MG63 (cell line): ENCODE data around the gene CISD3. TPM values are rescaled to one million over a fixed set of nuclear protein-coding genes. Genes with fewer than 3 reads are reported as not detected.

Experiments used
- DNase-seq: peaks from one replicate; pipeline ENCODE4 v3.0.0-alpha.2; 2020
- H3K27me3 ChIP-seq: fragments of 250-450 bp; sonication (Bioruptor Pico); 2 replicates; pipeline ENCODE4 v1.5.1; 2020; ENCODE audit warnings: mild to moderate bottlenecking, moderate library complexity
- H3K36me3 ChIP-seq: fragments of 250-450 bp; sonication (Bioruptor Pico); 2 replicates; pipeline ENCODE4 v1.5.1; 2020; ENCODE audit warnings: mild to moderate bottlenecking, moderate library complexity
- H3K4me3 ChIP-seq: fragments of 250-450 bp; sonication (Bioruptor Pico); 2 replicates; pipeline ENCODE4 v1.5.1; 2020; ENCODE audit warnings: mild to moderate bottlenecking, moderate library complexity
- H3K9me3 ChIP-seq: fragments of 250-450 bp; sonication (Bioruptor Pico); 2 replicates; pipeline ENCODE4 v1.5.1; 2020; ENCODE audit warnings: mild to moderate bottlenecking, moderate library complexity
- total RNA-seq: library from RNA; depleted of rRNA; stranded (reverse); fragments of >200 nt; shearing (Covaris generic); gene quantifications from 2 replicates; pipeline ENCODE4 v1.2.3, GENCODE V29; 2014; ENCODE audit warnings: low replicate concordance

Gene CISD3
- total RNA-seq, 1 experiment from 2014 or later, result 29.1 TPM

DNA sequence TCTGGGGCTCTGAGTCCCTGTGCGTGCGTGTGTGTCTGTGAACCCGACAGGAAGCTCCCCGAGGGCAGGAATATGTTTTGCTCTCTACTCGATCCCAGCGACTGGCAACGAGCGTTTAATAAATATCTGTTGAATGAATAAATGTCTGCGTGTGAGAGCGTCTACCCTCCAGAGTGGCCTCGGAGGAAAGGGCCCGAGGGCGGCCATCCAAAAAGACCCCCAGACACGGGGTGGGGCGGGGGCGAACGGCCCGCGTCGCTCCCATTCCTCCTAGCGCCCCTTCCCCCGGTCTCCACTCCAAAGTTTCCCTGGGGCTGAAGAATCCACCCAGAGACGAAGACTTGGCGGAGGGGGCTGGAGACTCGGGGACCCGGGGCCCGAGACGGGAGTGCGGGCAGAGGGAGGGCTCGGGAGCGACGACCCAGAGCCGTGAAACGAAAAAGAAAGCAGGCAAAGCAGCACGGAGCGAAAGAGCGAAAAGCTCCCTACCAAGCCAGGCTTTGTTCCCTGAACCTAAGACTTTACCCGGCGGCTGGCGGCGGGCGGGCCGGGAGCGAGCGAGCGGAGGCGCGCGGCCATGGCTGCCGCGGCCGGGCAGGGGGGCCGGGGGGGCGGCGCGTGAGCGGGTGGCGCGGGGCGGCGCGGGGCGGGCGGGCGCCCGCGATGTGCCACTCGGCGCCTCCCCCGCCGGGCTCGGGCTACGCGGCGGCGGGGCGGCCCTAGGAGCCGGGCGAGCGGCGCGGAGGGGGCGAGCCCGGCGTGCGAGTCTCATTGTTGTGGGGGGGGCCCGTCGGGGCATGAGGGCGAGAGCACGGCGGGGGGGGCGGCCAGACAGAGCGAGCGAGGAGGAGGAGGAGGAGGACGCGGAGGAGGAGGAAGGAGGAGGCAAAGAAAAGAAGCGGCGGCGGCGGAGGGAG, 25.3 kb upstream of the CISD3 start, which contains the start of gene MLLT6:
Gene MLLT6 (plus strand): TSS at position 668 of the 917 bp plus-strand sequence. CDS start 360 bp downstream, outside the sequence.
- peak within 1 kb of the TSS; percentile 69 for H3K4me3 ChIP-seq
- DNase-seq, result peak; percentile 83
- H3K9me3 ChIP-seq, result no peaks in the 10 kb centered on the region; the same call in 1 of the 2 replicates
- H3K27me3 ChIP-seq, result no peaks in the 10 kb centered on the region; the same call in 1 of the 2 replicates
- H3K36me3 ChIP-seq, result peaks cover 30% of the 10 kb centered on the region

DNA sequence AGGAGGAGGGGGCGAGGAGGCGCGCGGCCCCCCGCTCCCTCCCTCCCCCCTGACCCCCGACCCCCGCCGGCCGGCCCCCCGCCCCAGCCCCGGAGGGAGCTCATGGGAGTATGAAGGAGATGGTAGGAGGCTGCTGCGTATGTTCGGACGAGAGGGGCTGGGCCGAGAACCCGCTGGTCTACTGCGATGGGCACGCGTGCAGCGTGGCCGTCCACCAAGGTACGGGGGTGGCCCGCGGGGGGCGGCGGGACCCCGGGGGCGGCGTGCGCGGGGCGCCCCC, 24.7 kb upstream of the CISD3 start:
- no peaks in the 10 kb centered on the region; the same call in 1 of the 2 replicates for H3K9me3 ChIP-seq
- peaks cover 33% of the 10 kb centered on the region for H3K36me3 ChIP-seq
- no peak for DNase-seq
- H3K27me3 ChIP-seq, result no peaks in the 10 kb centered on the region; the same call in 1 of the 2 replicates
- H3K4me3 ChIP-seq, result peak overlapping the region; percentile 69

DNA sequence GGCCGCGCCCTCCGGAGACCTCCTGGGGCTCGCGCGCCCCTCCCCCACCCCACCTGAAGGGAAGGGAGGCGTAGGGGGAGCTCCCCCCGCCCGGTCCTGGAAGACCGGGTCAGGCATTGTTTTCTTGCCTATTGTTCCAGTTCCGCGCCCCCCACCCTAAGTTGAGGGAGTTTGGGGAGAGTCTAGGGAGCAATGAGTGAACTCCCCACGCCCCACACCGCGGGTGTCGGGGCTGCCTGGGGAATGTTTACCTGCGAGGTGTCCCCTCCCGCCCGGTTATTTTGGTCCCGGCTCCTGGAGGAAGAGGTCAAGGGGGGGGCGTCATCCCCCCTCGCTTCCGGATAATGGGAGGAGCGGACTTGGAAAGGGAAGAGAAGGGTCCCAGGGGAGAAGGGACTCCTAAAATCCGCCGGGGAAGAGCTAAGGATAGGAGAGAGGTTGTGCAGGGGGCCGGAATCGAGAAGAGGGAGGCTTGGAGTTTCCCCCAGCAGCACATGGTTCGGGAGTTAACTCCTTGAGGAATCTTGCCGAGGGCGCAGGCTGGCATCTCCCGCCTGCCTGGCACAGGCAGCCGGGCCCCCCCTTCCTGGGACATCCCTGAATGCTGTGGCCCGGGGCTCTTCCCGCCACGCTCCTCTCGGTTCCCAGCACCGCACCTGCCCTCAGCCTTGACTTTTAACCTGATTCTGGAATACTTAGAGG, 24.2 kb upstream of the CISD3 start:
- H3K4me3 ChIP-seq, result peak overlapping the region; percentile 69
- DNase-seq, result peak; percentile 57
- no peaks in the 10 kb centered on the region; the same call in 1 of the 2 replicates for H3K9me3 ChIP-seq
- peaks cover 33% of the 10 kb centered on the region for H3K36me3 ChIP-seq
- no peaks in the 10 kb centered on the region; the same call in 1 of the 2 replicates for H3K27me3 ChIP-seq

GRCh38 chr17:38706505-38707216, 23.5 kb upstream of the CISD3 start:
- no peaks in the 10 kb centered on the region; the same call in 1 of the 2 replicates for H3K9me3 ChIP-seq
- no peaks in the 10 kb centered on the region; the same call in 1 of the 2 replicates for H3K27me3 ChIP-seq
- H3K36me3 ChIP-seq, result peaks cover 39% of the 10 kb centered on the region
- H3K4me3 ChIP-seq, result peak overlapping the region; percentile 69
- no peak for DNase-seq

DNA sequence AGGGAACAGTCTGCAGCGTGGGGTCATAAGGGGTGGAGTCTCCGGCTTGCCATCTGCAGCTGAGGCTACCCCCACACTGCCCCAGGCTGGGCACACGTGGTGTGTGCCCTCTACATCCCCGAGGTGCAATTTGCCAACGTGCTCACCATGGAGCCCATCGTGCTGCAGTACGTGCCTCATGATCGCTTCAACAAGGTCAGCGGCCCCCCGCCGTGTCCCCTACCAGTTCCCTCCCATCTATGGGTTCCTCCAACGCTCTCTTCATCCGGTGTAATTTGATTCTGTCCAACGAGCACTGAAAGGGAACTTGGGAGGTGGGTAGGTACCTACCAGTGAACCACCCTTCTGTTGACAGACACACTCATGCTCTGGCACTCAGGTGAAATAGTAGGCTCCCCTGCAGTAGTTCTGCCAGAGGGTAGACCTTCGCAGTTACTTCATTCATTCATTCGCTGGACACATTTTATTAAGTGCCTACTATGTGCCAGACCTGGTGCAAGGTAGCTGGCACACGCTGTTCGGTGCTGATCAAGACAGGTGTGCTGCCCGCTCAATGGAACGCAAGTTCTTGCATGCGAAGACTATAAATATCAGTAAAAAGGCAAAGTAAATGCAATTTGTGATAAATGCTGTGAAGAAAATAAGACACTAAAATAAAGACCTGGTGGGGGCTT, 22.3 kb upstream of the CISD3 start:
- H3K36me3 ChIP-seq, result peaks cover 47% of the 10 kb centered on the region
- DNase-seq, result no peak
- no peaks in the 10 kb centered on the region; the same call in 1 of the 2 replicates for H3K27me3 ChIP-seq
- H3K4me3 ChIP-seq, result no peak overlapping the region
- H3K9me3 ChIP-seq, result no peaks in the 10 kb centered on the region; the same call in 1 of the 2 replicates

DNA sequence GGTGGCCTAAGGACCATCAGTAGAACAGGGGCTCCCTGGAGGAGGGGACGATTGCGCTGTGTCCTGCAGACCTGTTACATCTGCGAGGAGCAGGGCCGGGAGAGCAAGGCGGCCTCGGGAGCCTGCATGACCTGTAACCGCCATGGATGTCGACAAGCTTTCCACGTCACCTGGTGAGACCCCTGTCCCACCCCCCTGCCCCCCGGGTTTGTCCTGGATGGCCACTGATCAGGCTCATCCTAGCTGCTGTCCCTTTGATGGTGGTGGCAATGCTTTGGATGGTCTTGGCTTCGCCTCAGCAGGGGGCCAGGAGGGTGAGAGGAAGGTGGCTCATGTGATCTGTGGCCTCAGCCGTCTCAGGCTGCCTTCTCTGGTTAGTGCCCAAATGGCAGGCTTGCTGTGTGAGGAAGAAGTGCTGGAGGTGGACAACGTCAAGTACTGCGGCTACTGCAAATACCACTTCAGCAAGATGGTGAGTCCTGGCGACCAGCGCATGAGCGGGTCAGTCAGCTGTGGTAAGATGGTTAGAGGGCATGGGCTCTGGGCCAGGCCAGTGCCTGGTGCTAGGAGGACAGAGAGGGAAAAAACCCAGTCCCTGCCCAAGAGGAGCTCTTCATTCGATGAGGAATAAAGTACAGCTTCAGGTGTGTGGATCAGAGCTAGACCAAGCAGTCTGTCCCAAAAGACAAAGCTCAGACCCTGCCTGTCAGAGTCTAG, 20.9 kb upstream of the CISD3 start:
- H3K27me3 ChIP-seq, result no peaks in the 10 kb centered on the region; the same call in 1 of the 2 replicates
- H3K9me3 ChIP-seq, result no peaks in the 10 kb centered on the region
- peaks cover 61% of the 10 kb centered on the region for H3K36me3 ChIP-seq
- no peak overlapping the region for H3K4me3 ChIP-seq
- no peak for DNase-seq

DNA sequence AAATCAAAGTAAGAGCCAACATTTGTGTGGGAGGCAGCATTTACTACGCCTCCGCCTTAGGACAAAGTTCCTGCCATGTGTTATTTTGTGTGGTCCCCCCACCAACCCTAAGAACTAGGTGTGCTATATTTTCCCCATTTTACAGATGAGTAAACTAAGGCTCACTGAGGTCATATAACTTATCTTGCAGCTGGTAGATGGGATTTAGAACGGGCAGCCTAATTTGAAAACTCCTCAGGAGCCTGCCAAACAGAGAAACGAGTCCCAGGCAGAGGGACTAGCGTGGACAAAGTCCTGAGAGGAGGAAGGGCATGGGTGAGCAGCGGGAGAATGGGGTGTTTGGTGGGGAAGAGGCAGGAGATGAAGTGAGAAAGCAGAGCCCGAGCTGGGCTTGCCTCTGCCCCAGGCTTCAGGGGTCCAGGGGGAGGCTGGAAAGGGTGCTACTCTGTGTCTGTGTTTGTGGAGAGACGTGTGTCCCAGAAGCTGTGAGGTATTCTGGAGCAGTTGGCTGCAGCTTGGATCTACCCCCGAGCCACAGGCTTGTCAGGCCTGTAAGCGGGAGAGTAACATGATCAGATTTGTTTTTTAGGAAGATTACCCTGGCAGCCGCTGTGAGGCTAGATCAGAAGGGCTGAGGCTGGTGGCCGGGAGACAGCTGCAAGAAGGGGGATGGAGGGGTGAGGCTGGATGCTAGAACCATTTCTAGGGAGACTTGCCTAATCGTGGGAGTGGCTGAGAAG, 20.1 kb upstream of the CISD3 start:
- Histone ChIP-seq H3K27me3 (no peaks in the 10 kb centered on the region), H3K36me3 (peaks cover 64% of the 10 kb centered on the region), H3K9me3 (no peaks in the 10 kb centered on the region), H3K4me3 (no peak overlapping the region)
- no peak for DNase-seq

DNA sequence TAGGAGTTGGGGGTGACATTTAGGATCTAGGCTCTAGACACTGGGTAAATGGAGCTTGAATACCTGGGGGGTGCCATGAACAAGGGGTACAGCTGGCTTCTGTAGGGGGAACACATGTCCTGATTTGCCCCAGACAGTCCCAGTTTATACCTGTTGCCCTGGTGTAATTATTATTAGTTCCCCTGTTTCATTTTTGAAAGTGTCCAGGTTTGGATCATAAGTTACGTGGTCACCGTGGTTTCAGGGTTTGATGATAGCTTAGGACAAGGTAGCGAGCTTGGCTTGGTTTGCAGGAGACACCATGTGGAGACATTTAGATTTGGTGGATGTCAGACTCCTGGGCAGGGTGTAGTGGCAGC, 19.6 kb upstream of the CISD3 start:
- H3K36me3 ChIP-seq, result peaks cover 65% of the 10 kb centered on the region
- H3K27me3 ChIP-seq, result no peaks in the 10 kb centered on the region
- H3K4me3 ChIP-seq, result no peak overlapping the region
- H3K9me3 ChIP-seq, result no peaks in the 10 kb centered on the region
- DNase-seq, result no peak

- no peak overlapping the region for H3K4me3 ChIP-seq
- H3K9me3 ChIP-seq, result no peaks in the 10 kb centered on the region
- H3K27me3 ChIP-seq, result no peaks in the 10 kb centered on the region
- H3K36me3 ChIP-seq, result peaks cover 69% of the 10 kb centered on the region
- DNase-seq, result no peak
Observed at GRCh38 chr17:38710985-38711384, 19.2 kb upstream of the CISD3 start.

DNA sequence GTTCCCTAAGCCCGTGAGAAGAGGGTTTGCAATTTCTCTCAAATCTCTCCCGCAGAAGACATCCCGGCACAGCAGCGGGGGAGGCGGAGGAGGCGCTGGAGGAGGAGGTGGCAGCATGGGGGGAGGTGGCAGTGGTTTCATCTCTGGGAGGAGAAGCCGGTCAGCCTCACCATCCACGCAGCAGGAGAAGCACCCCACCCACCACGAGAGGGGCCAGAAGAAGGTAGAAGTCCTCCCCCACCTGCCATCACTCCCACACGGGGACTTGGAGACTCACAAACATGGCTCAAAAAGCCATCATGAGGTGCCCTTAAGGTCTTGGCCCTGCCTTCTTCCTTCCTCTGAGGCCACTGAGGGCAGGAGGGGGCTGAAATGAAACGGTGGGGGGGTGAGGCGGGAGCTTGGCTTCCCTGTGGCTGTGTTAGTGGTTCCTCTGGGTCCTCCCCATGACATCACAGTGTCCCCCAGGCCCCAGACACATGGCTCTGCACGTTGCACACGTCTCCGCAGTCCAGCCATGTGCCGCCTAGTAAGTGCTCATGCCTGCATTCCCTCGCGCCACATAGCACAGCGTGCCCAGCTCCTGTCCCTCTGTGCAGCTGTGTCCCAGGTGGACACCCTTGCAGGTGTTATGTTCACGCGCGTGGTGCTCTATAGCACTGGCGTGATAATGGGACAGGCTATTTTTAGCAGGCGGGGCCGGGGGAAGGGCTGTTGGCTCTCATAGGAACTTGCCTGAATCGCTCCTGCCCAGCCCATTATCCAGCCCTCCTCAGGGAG, 18.2 kb upstream of the CISD3 start:
- Histone ChIP-seq H3K9me3 (no peaks in the 10 kb centered on the region), H3K4me3 (no peak overlapping the region), H3K27me3 (no peaks in the 10 kb centered on the region), H3K36me3 (peaks cover 67% of the 10 kb centered on the region)
- DNase-seq, result no peak

DNA sequence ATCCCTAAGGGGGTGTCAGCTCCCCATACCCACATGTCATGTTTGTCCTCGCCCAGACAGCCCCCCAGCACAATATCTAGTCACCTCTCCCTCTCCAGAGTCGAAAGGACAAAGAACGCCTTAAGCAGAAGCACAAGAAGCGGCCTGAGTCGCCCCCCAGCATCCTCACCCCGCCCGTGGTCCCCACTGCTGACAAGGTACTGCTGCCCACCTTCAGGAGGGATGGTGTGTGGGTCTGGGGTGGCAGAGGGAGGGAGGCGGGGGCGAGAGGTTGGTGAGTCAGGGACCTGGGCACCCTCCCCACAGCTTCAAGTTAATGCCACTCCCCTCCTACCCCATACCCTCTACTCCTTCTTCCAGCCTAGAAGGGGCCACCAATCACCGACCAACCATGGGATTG, 17.5 kb upstream of the CISD3 start:
- no peak for DNase-seq
- Histone ChIP-seq H3K27me3 (no peaks in the 10 kb centered on the region), H3K36me3 (peaks cover 66% of the 10 kb centered on the region), H3K9me3 (no peaks in the 10 kb centered on the region), H3K4me3 (no peak overlapping the region)

- H3K9me3 ChIP-seq, result no peaks in the 10 kb centered on the region
- no peak overlapping the region for H3K4me3 ChIP-seq
- H3K27me3 ChIP-seq, result no peaks in the 10 kb centered on the region
- H3K36me3 ChIP-seq, result peaks cover 67% of the 10 kb centered on the region
- DNase-seq, result no peak
Observed at GRCh38 chr17:38713456-38714075, 16.6 kb upstream of the CISD3 start.

GRCh38 chr17:38715216-38715943, 14.8 kb upstream of the CISD3 start:
- Histone ChIP-seq H3K4me3 (no peak overlapping the region), H3K36me3 (peaks cover 69% of the 10 kb centered on the region), H3K27me3 (no peaks in the 10 kb centered on the region), H3K9me3 (no peaks in the 10 kb centered on the region)
- DNase-seq, result no peak
